ENCODE data around the gene TERT.

- TF ChIP-seq CTCF (IDR thresholded peaks at IDR 0.05; ENCODE audit: insufficient read depth, low read length, poor library complexity, severe bottlenecking), result no peak
- TF ChIP-seq EZH2phosphoT487 (conservative IDR thresholded peaks at IDR 0.05; ENCODE audit: low read length), result no peak
Measured at GRCh38 chr5:1255081-1255561, 39.7 kb downstream of the TERT start.
